Endothelial cell of umbilical vein (primary cell): ENCODE data around the gene YTHDF1.

Experiments used
- EZH2 ChIP-seq: IDR thresholded peaks from 2 replicates; pipeline ENCODE4 v1.6.1; 2012; ENCODE audit warnings: borderline replicate concordance, low read depth, mild to moderate bottlenecking, moderate library complexity, low read length, inconsistent platforms; ENCODE audit not compliant: severe bottlenecking
- FOS ChIP-seq: IDR thresholded peaks from 2 replicates; pipeline ENCODE4 v1.6.1; 2011; ENCODE audit warnings: mild to moderate bottlenecking, low read length, moderate library complexity, borderline replicate concordance; ENCODE audit not compliant: insufficient read depth
- JUN ChIP-seq: IDR thresholded peaks from 2 replicates; pipeline ENCODE4 v1.6.1; 2011; ENCODE audit warnings: borderline replicate concordance, low read depth; ENCODE audit not compliant: insufficient read length, insufficient read depth
- MAX ChIP-seq: IDR thresholded peaks from 2 replicates; pipeline ENCODE4 v1.6.1; 2011; ENCODE audit not compliant: insufficient read depth, insufficient read length
- MYC ChIP-seq: IDR thresholded peaks from one replicate; pipeline ENCODE4 v1.6.1; 2011; ENCODE audit warnings: mild to moderate bottlenecking, low read depth, low read length
- POLR2A ChIP-seq: IDR thresholded peaks from 2 replicates; pipeline ENCODE4 v1.6.1; 2012; ENCODE audit warnings: low read depth, mild to moderate bottlenecking, control low read depth, low read length
- POLR2AphosphoS5 ChIP-seq: IDR thresholded peaks from 2 replicates; pipeline ENCODE4 v1.6.1; 2012; ENCODE audit warnings: low read depth, mild to moderate bottlenecking, control low read depth, low read length, moderate library complexity; ENCODE audit not compliant: insufficient read depth
- TF ChIP-seq, protein P1 (sequence below), 2 donors: IDR thresholded peaks; 1 replicate in 1 of 2; 2 replicates in 1 of 2; pipeline ENCODE4 v1.5.1; 2011; ENCODE audit warnings: low read length in 2 of 2, mild to moderate bottlenecking in 2 of 2, moderate library complexity in 2 of 2, control low read depth in 1 of 2, inconsistent platforms in 1 of 2, low read depth in 1 of 2; ENCODE audit not compliant: insufficient read depth in 1 of 2; ENCODE audit errors: extremely low read depth in 1 of 2

DNA sequence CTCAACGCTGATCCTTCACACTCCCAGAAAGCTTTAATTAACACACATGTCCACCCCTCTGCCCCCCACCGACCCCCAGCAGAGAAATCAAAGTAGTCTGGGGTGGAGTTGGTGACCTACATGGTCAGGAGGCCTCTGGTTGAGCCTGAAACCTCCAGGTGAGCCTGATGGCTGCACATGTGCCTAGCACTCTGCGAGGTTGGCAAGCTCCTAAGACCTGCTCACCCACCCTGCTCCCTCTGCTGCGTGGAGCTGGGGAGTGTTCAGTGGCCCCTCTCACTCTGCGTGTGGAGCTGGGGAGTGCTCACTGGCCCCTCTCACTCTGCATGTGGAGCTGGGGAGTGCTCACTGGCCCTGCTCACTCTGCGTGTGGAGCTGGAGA, 7.9 kb upstream of the YTHDF1 start:
- TF ChIP-seq, protein P1, sequence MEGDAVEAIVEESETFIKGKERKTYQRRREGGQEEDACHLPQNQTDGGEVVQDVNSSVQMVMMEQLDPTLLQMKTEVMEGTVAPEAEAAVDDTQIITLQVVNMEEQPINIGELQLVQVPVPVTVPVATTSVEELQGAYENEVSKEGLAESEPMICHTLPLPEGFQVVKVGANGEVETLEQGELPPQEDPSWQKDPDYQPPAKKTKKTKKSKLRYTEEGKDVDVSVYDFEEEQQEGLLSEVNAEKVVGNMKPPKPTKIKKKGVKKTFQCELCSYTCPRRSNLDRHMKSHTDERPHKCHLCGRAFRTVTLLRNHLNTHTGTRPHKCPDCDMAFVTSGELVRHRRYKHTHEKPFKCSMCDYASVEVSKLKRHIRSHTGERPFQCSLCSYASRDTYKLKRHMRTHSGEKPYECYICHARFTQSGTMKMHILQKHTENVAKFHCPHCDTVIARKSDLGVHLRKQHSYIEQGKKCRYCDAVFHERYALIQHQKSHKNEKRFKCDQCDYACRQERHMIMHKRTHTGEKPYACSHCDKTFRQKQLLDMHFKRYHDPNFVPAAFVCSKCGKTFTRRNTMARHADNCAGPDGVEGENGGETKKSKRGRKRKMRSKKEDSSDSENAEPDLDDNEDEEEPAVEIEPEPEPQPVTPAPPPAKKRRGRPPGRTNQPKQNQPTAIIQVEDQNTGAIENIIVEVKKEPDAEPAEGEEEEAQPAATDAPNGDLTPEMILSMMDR (IDR thresholded peaks at IDR 0.05; ENCODE audit: extremely low read depth in 1 of 2, insufficient read depth in 1 of 2, low read depth in 1 of 2, low read length in 2 of 2), result no peak
- TF ChIP-seq POLR2AphosphoS5, result no peak
- no peak for TF ChIP-seq POLR2A
- no peak for TF ChIP-seq EZH2
- TF ChIP-seq MAX, result no peak
- TF ChIP-seq MYC, result no peak
- TF ChIP-seq JUN, result no peak
- TF ChIP-seq FOS, result no peak
